NOMO-1 treated with dmso at 0.1 percent for 144 hours (cell line): Measurements from ENCODE around the gene ANP32E.
"Not testable (repeated sequence)": the region's sequence is repeated elsewhere in the genome, so short reads cannot be mapped to it uniquely, and the experiment has no call there.

Source experiments
- DNase-seq: peaks from one replicate; lab custom pipeline; 2025; ENCODE audit not compliant: unreplicated experiment; lab: John Stamatoyannopoulos, UW

ANP32E gene

DNA sequence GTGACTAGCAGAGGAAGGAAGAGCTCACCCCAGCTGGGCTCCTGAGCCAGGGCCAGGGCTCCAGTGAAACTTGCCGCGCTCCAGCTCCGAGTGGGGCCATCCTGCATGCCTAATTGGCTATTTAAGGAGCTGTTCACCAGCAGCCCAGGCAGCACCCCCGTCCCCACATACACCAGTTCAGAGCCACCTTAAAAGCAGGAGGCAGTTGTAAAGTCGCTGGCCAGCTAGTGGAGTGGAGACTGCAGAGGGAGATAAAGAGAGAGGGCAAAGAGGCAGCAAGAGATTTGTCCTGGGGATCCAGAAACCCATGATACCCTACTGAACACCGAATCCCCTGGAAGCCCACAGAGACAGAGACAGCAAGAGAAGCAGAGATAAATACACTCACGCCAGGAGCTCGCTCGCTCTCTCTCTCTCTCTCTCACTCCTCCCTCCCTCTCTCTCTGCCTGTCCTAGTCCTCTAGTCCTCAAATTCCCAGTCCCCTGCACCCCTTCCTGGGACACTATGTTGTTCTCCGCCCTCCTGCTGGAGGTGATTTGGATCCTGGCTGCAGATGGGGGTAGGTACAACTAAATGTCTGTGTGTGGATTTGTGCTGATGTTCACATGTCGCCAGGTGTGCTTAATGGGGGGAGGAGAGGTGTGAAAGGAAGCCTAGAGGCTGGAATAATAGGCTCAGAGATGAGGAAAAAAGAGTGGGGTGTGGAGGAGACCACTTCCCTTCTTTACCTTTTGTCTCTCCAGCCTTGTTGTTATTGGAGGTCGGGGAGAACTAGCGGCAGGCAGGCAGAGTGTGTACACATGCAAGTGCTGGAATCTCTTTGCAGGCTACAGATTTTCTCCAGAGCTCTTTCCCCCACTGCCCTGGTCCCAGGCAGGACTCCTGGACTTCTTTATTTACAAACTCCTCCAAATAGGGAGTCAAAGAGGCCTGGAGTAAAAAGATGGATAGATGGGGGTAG lies 22.0 kb upstream of the ANP32E start, which contains the start of gene CA14:
Gene CA14 (plus strand): TSS at position 151 of the 962 bp plus-strand sequence. CDS start 355 bp downstream, at position 506.
- no peak for DNase-seq

- DNase-seq, result no peak
These were observed 20.8 kb upstream of the ANP32E start for GRCh38 chr1:150256554-150257341.

DNA sequence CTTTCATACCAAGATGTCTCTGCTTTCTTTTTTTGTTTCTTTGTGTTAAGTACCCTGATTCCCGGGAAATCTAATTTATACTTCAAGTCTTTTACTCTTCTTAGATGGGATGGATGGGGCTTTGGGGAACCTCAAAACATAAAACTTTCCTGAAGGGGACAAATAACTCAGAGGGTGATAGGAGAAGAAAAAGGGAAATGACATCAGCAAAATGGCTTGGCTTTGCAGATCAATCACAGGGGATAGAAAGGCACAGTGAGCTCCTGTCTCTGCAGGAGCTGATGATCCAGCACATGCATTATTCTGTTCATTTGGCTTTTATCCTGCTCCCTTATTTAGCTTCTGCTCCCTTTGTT lies 20.3 kb upstream of the ANP32E start:
- no peak for DNase-seq

GRCh38 chr1:150249936-150250335 lies 14.0 kb upstream of the ANP32E start:
- DNase-seq, result no peak

GRCh38 chr1:150243003-150243402 lies 7.1 kb upstream of the ANP32E start:
- DNase-seq, result no peak

DNA sequence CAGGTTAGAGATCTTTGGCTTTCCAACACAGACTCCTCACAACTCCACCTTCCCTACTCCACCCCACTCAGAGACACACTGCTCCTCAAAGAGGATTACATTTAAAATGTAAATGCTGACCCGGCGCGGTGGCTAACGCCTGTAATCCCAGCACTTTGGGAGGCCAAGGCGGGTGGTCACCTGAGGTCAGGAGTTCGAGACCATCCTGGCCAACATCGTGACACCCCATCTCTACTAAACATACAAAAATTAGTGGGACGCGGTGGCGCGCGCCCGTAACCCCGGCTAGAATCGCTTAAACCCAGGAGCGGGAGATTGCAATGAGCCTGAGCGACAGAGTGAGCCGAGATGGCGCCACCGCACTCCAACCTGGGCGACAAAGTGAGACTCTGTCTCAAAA lies 1.8 kb upstream of the ANP32E start:
- no peak for DNase-seq

DNA sequence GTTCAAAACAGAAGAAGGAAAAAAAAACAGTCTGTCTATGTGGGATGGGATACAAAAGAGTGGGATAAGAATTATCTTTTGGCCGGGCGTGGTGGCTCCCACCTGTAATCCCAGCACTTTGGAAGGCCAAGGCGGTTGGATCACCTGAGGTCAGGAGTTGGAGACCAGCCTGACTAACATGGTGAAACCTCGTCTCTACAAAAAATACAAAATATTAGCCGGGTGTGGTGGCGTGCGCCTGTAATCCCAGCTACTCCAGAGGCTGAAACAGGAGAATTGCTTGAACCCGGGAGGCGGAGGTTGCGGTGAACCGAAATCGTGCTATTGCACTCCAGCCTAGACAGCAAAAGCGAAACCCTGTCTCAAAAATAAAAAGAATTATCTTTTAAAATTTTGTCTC lies 1.3 kb upstream of the ANP32E start:
- not testable (repeated sequence) for DNase-seq

GRCh38 chr1:150236614-150237100 lies 745 bp upstream of the ANP32E start:
- DNase-seq, result no peak

DNA sequence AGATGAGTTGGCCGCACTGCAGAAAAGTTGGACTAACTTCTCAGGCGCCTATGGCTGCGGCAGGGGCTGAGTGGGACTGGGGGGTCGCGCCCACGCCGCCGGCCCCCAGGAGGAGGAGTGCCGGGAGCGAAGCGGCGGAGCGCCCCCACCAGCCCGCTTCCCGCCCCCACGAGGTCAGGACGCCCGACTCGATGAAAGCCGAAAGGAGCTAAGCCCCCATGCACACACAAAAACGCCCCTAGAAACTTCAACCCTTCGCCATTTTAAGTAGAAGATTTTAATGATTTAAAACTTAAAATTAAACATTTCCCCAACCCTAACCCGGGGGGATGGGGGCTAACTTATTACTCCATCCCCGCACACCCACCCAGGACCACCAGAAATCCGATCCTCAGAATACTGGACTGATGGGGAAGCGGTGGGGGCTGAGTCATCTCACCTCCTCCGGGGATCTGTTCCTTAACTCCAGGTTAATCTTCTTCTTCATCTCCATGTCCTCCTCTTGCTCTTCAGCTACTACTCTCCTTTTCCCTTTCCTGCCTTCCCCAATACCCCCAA lies 539 bp downstream of the ANP32E start:
- no peak for DNase-seq

- DNase-seq, result peak; percentile 79
These were observed 1.2 kb downstream of the ANP32E start for GRCh38 chr1:150234566-150235293.

- no peak for DNase-seq
These were observed 1.7 kb downstream of the ANP32E start for GRCh38 chr1:150234309-150234565.

GRCh38 chr1:150233359-150234308 lies 2.3 kb downstream of the ANP32E start:
- DNase-seq, result peak; percentile 41

DNA sequence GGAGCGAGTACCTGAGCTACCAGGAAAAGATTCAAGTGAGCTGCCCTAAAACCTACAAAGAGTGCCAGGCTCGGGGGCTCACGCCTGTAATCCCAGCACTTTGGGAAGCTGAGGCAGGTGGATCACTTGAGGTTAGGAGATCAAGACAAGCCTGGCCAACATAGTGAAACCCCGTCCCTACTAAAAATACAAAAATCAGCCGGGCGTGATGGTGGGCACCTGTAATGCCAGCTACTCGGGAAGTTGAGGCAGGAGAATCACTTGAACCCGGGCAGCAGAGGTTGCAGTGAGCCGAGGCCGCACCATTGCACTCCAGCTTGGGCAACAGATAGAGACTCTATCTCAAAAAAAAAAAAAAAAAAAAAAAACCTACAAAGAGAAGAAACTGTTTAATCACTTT lies 3.0 kb downstream of the ANP32E start:
- not testable (repeated sequence) for DNase-seq

DNA sequence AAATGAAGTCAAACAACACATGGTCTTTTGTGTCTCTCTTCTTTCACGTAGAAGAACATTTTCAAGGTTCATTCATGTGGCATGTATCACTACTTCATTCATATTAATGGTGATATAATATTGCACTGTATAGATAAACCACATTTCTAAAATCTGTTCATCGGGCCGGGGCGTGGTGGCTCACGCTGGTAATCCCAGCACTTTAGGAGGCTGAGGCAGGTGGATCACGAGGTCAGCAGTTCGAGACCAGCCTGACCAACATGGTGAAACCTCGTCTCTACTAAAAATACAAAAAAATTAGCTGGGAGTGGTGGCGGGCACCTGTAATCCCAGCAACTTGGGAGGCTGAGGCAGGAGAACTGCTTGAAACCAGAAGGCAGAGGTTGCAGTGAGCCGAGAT lies 7.7 kb downstream of the ANP32E start:
- DNase-seq, result not testable (repeated sequence)

GRCh38 chr1:150227228-150227627 lies 8.7 kb downstream of the ANP32E start:
- no peak for DNase-seq

GRCh38 chr1:150226486-150226885 lies 9.4 kb downstream of the ANP32E start:
- no peak for DNase-seq

DNA sequence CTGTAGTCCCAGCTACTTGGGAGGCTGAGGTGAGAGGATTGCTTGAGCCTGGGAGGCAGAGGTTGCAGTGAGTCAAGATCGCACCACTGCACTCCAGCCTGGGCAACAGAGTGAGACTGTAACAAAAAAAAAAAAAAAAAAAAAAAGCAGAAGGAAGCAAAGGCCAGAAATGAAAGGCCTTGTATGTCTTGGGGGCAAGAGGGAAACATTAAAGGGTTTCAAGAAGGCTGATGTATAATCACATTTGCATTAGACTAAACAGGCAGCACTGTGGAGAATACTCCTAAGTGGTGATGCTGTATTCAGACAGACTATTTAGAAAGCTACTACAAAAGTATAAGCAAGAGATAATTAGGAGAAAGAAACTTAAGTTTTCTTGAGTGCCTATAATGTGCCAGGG lies 10.4 kb downstream of the ANP32E start:
- DNase-seq, result no peak

- no peak for DNase-seq
These were observed 10.9 kb downstream of the ANP32E start for GRCh38 chr1:150224983-150225382.

DNA sequence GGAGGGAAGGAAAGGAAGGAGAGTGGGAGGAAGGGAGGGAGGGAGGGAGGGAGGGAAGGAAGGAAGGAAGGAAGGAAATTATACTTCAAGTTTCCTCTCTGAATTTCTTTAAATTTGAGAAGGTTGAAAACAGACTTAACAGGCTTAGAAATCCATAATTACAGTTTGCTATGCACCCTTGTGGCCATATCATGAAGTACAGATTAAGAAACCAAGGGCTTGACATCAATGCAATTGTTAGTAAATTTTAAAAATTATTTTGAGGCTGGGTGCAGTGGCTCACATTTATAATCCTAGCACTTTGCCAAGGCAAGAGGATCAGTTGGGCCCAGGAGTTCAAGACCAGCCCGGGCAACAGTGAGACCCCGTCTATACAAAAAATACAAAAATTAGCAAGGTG lies 14.4 kb downstream of the ANP32E start:
- DNase-seq, result no peak

DNA sequence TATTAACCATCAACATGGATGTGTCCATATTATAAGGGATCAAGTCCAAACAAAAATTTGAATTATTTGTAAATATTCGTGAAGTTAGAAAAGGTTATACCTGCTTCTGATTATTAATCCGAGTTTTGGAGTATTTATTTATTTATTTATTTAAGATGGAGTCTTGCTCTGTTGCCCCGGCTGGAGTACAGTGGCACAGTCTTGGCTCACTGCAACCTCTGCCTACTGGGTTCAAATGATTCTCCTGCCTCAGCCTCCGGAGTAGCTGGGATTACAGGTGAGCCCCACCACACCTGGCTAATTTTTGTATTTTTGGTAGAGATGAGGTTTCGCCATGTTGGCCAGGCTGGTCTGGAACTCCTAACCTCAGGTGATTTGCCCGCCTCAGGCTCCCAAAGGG lies 20.1 kb downstream of the ANP32E start:
- not testable (repeated sequence) for DNase-seq
